HPDE6-E6E7 (cell line): ENCODE measurements around the gene OPA1.

ENCODE experiments used
- DNase-seq: peaks from one replicate; pipeline ENCODE4 v3.0.0; 2011; ENCODE audit warnings: missing footprints; ENCODE audit errors: extremely low spot score

Gene OPA1

GRCh38 chr3:193645806-193646205, 52.8 kb downstream of the OPA1 start:
- DNase-seq: no peak

GRCh38 chr3:193648542-193649076, 55.6 kb downstream of the OPA1 start:
- no peak for DNase-seq

GRCh38 chr3:193650585-193650984, 57.6 kb downstream of the OPA1 start:
- DNase-seq: no peak

GRCh38 chr3:193655831-193656433, 62.9 kb downstream of the OPA1 start:
- no peak for DNase-seq

GRCh38 chr3:193656445-193656844, 63.4 kb downstream of the OPA1 start:
- DNase-seq: no peak

- no peak for DNase-seq
Measured at GRCh38 chr3:193656878-193657282, 63.9 kb downstream of the OPA1 start.

GRCh38 chr3:193660171-193660570, 67.2 kb downstream of the OPA1 start:
- no peak for DNase-seq

- DNase-seq: no peak
Measured at GRCh38 chr3:193660698-193661411, 67.8 kb downstream of the OPA1 start.

GRCh38 chr3:193662757-193663322, 69.8 kb downstream of the OPA1 start:
- no peak for DNase-seq

GRCh38 chr3:193665370-193665989, 72.5 kb downstream of the OPA1 start:
- DNase-seq: no peak

- DNase-seq: no peak
Measured at GRCh38 chr3:193673845-193674244, 80.8 kb downstream of the OPA1 start.

GRCh38 chr3:193674714-193675113, 81.7 kb downstream of the OPA1 start:
- no peak for DNase-seq

GRCh38 chr3:193677734-193678133, 84.7 kb downstream of the OPA1 start:
- no peak for DNase-seq

- no peak for DNase-seq
Measured at GRCh38 chr3:193680220-193680619, 87.2 kb downstream of the OPA1 start.

- DNase-seq: no peak
Measured at GRCh38 chr3:193681631-193682030, 88.6 kb downstream of the OPA1 start.

- DNase-seq: no peak
Measured at GRCh38 chr3:193686665-193687483, 93.9 kb downstream of the OPA1 start.

GRCh38 chr3:193688834-193689714, 96.1 kb downstream of the OPA1 start:
- no peak for DNase-seq

- no peak for DNase-seq
Measured at GRCh38 chr3:193693774-193694173, 100.8 kb downstream of the OPA1 start.

- no peak for DNase-seq
Measured at GRCh38 chr3:193701953-193702635, 109.1 kb downstream of the OPA1 start.

GRCh38 chr3:193702967-193703366, 110.0 kb downstream of the OPA1 start:
- DNase-seq: no peak
